HG02763 (cell line): Measurements from ENCODE around the gene RHOV.

Source experiments
- ATAC-seq: cut with Tn5 transposase; IDR thresholded peaks from one replicate; pipeline ENCODE4 v1.9.1; 2021; ENCODE audit warnings: mild to moderate bottlenecking, moderate library complexity; ENCODE audit not compliant: unreplicated experiment

RHOV gene

GRCh38 chr15:40873694-40874561, at the start of gene RHOV:
RHOV (minus strand) TSS chr15:40874234; CDS start chr15:40874139, 95 bp downstream.
- peak; percentile 52 for ATAC-seq

- ATAC-seq, result no peak
Measured at GRCh38 chr15:40923551-40923950, 49.5 kb upstream of the RHOV start.

- ATAC-seq, result no peak
Measured at GRCh38 chr15:40922608-40923005, 48.6 kb upstream of the RHOV start.

GRCh38 chr15:40921949-40922607, 48.0 kb upstream of the RHOV start:
- no peak for ATAC-seq

- no peak for ATAC-seq
Measured at GRCh38 chr15:40918799-40919392, 44.9 kb upstream of the RHOV start.

- ATAC-seq, result no peak
Measured at GRCh38 chr15:40918146-40918798, 44.2 kb upstream of the RHOV start.

GRCh38 chr15:40917585-40917984, 43.6 kb upstream of the RHOV start:
- no peak for ATAC-seq

GRCh38 chr15:40915679-40916078, 41.6 kb upstream of the RHOV start:
- ATAC-seq, result no peak

- no peak for ATAC-seq
Measured at GRCh38 chr15:40915116-40915661, 41.2 kb upstream of the RHOV start.

- ATAC-seq, result no peak
Measured at GRCh38 chr15:40914486-40914885, 40.5 kb upstream of the RHOV start.

- ATAC-seq, result no peak
Measured at GRCh38 chr15:40914013-40914412, 40.0 kb upstream of the RHOV start.

GRCh38 chr15:40912478-40912877, 38.4 kb upstream of the RHOV start:
- no peak for ATAC-seq

- no peak for ATAC-seq
Measured at GRCh38 chr15:40911693-40912092, 37.7 kb upstream of the RHOV start.

GRCh38 chr15:40911141-40911540, 37.1 kb upstream of the RHOV start:
- ATAC-seq, result no peak

GRCh38 chr15:40909662-40910630, 35.9 kb upstream of the RHOV start:
- no peak for ATAC-seq

- no peak for ATAC-seq
Measured at GRCh38 chr15:40908095-40908494, 34.1 kb upstream of the RHOV start.

- no peak for ATAC-seq
Measured at GRCh38 chr15:40906991-40907802, 33.2 kb upstream of the RHOV start.

GRCh38 chr15:40906091-40906990, 32.3 kb upstream of the RHOV start:
- peak; percentile 69 for ATAC-seq
